CD4-positive, alpha-beta T cell (primary cell): ENCODE data around the gene AGBL1. TPM values are rescaled to one million over a fixed set of nuclear protein-coding genes. Genes with fewer than 3 reads are reported as not detected.

Source experiments
- ATAC-seq: fragments of 200-7000 bp; cut with Tn5 transposase; one replicate; pipeline ENCODE4 v1.10.0; 2022; ENCODE audit warnings: mild to moderate bottlenecking; ENCODE audit not compliant: poor library complexity
- CTCF ChIA-PET: fragments of 350-600 bp; sonication (Branson Sonifier 250); formaldehyde crosslinking; loops from one replicate; lab custom pipeline; 2021; ENCODE audit warnings: antibody characterized with exemption, inconsistent platforms; lab: Charles Lee
- POLR2A ChIA-PET: fragments of 350-600 bp; sonication (Branson Sonifier 250); formaldehyde crosslinking; loops from one replicate; lab custom pipeline; 2021; ENCODE audit warnings: antibody characterized with exemption, inconsistent platforms; lab: Charles Lee
- DNase-seq, 14 experiments: peaks; one replicate each; pipeline ENCODE4 v3.0.0-alpha.2; 2013 to 2020; ENCODE audit warnings: mixed read lengths in 2 of 14
- H3K27ac ChIP-seq, 2 donors: one replicate each; pipeline versions ENCODE4 v1.5.1 to v1.7.0; 2013; ENCODE audit warnings: low read length in 2 of 2, low read depth in 1 of 2, mild to moderate bottlenecking in 1 of 2
- H3K27me3 ChIP-seq, 2 experiments: 1 replicate in 1 of 2; 2 replicates in 1 of 2; pipeline versions ENCODE4 v1.6.1 to v1.7.0; 2013; ENCODE audit warnings: low read length in 2 of 2, control low read depth in 1 of 2, mild to moderate bottlenecking in 1 of 2, moderate library complexity in 1 of 2; ENCODE audit not compliant: insufficient read depth in 2 of 2, control insufficient read depth in 1 of 2
- H3K36me3 ChIP-seq: one replicate; pipeline ENCODE4 v1.6.1; 2013; ENCODE audit warnings: low read length, control low read depth; ENCODE audit not compliant: insufficient read depth
- H3K4me1 ChIP-seq: one replicate; pipeline ENCODE4 v1.6.1; 2013; ENCODE audit warnings: low read length, control low read depth; ENCODE audit not compliant: insufficient read depth
- H3K4me3 ChIP-seq: one replicate; pipeline ENCODE4 v1.5.1; 2013; ENCODE audit warnings: mild to moderate bottlenecking, low read length, moderate library complexity
- H3K9me3 ChIP-seq, 2 experiments: 1 replicate in 1 of 2; 2 replicates in 1 of 2; pipeline versions ENCODE4 v1.6.1 to v1.7.0; 2013; ENCODE audit warnings: low read length in 2 of 2, mild to moderate bottlenecking in 2 of 2, control low read depth in 1 of 2, moderate library complexity in 1 of 2; ENCODE audit not compliant: control insufficient read depth in 1 of 2, insufficient read depth in 1 of 2
- H3K27ac Mint-ChIP-seq: one replicate; pipeline ENCODE4 v1.8.0; 2020; ENCODE audit warnings: mixed read lengths
- H3K27me3 Mint-ChIP-seq: one replicate; pipeline ENCODE4 v1.8.0; 2021; ENCODE audit warnings: mixed read lengths
- H3K36me3 Mint-ChIP-seq: one replicate; pipeline ENCODE4 v1.8.0; 2021; ENCODE audit warnings: low read depth, mixed read lengths
- H3K4me1 Mint-ChIP-seq: one replicate; pipeline ENCODE4 v1.8.0; 2021; ENCODE audit warnings: low read depth, mixed read lengths
- H3K4me3 Mint-ChIP-seq: one replicate; pipeline ENCODE4 v1.8.0; 2020; ENCODE audit warnings: mild to moderate bottlenecking, mixed read lengths
- H3K9me3 Mint-ChIP-seq: one replicate; pipeline ENCODE4 v1.8.0; 2020; ENCODE audit warnings: mixed read lengths
- intact Hi-C, 2 experiments: fragments of 100-400 bp; cut with DNase I in 1 of 2; cut with micrococcal nuclease in 1 of 2; formaldehyde crosslinking; loops; one replicate each; pipeline versions ENCODE4 v1.15.1 to v1.9.0; 2023 to 2025; cut with DNase I, micrococcal nuclease
- total RNA-seq, 174 experiments: library from RNA in 2 of 174; stranded (reverse) in 2 of 174; gene quantifications; one replicate each; pipeline ENCODE4 v1.2.3 and lab custom pipeline; 2021 to 2026
- TF ChIP-seq, protein P1 (sequence below): fragments of 200-600 bp; IDR thresholded peaks from one replicate; pipeline ENCODE4 v1.8.0; 2022; ENCODE audit warnings: antibody characterized with exemption, mild to moderate bottlenecking

Gene AGBL1
- total RNA-seq, 2 experiments from 2014 or later, result not detected

DNA sequence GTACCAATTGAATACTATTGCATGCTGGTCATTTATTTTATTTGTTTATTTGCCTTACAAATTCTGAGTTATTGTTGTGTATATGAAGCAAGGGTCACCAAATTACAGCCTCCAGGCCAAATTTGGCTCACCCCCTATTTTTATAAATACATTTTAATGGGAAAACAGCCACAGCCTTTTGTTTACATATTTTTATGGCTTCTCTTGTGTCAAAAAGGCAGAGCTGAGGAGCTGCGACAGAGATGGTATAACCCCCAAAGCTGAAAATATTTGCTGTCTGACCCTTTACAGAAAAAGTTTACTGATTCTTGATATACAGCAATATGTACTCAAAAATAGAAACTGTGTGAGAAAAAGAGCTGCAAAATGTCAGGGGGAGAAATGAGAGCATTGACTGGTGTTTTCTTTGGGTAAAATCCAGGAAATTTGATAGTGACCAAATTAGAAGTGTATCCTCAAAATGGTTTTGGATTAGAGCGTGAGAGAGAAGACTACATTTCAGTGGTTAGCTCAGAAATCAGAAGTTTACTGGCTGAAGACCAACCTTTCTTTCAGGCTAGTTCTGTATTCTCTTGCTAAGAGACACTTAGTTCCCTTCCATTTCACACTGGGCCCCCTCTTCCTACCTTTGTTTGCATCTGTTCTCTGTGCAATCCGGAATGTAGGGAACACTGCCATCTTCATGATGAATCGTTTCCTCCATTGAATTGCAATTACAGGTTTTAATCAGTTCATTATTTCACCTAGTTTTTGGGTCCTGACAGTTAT lies 757.8 kb downstream of the AGBL1 start:
- no peaks in the 10 kb centered on the region for H3K9me3 ChIP-seq
- H3K27me3 ChIP-seq, result peaks cover 0 to 4% of the 10 kb centered on the region in 2 experiments
- intact Hi-C loops, result no loop called here
- Mint-ChIP-seq H3K4me3 (no peak overlapping the region), H3K9me3 (no peaks in the 10 kb centered on the region), H3K27ac (no peak overlapping the region), H3K36me3 (no peaks in the 10 kb centered on the region), H3K27me3 (peaks cover 6% of the 10 kb centered on the region), H3K4me1 (no peaks in the 10 kb centered on the region)
- no peak overlapping the region for H3K4me3 ChIP-seq
- no peak overlapping the region for H3K27ac ChIP-seq
- TF ChIP-seq, protein P1, sequence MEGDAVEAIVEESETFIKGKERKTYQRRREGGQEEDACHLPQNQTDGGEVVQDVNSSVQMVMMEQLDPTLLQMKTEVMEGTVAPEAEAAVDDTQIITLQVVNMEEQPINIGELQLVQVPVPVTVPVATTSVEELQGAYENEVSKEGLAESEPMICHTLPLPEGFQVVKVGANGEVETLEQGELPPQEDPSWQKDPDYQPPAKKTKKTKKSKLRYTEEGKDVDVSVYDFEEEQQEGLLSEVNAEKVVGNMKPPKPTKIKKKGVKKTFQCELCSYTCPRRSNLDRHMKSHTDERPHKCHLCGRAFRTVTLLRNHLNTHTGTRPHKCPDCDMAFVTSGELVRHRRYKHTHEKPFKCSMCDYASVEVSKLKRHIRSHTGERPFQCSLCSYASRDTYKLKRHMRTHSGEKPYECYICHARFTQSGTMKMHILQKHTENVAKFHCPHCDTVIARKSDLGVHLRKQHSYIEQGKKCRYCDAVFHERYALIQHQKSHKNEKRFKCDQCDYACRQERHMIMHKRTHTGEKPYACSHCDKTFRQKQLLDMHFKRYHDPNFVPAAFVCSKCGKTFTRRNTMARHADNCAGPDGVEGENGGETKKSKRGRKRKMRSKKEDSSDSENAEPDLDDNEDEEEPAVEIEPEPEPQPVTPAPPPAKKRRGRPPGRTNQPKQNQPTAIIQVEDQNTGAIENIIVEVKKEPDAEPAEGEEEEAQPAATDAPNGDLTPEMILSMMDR, result no peak
- no peaks in the 10 kb centered on the region for H3K36me3 ChIP-seq
- POLR2A ChIA-PET, result no interaction called here
- ATAC-seq, result no peak
- H3K4me1 ChIP-seq, result no peaks in the 10 kb centered on the region
- CTCF ChIA-PET, result no interaction called here
- DNase-seq, result no peak

- Histone ChIP-seq H3K4me3 (no peak overlapping the region), H3K27me3 (no peaks in the 10 kb centered on the region), H3K4me1 (no peaks in the 10 kb centered on the region), H3K36me3 (no peaks in the 10 kb centered on the region), H3K9me3 (no peaks in the 10 kb centered on the region), H3K27ac (no peak overlapping the region)
- Mint-ChIP-seq H3K36me3 (no peaks in the 10 kb centered on the region), H3K4me3 (no peak overlapping the region), H3K27ac (no peak overlapping the region), H3K4me1 (no peaks in the 10 kb centered on the region), H3K27me3 (peaks cover 6% of the 10 kb centered on the region), H3K9me3 (no peaks in the 10 kb centered on the region)
- ATAC-seq, result no peak
- intact Hi-C loops, result no loop called here
- DNase-seq, result no peak
- TF ChIP-seq, protein P1, result no peak
- ChIA-PET CTCF (no interaction called here), POLR2A (no interaction called here)
These were observed 759.8 kb downstream of the AGBL1 start for GRCh38 chr15:86839502-86839901.

GRCh38 chr15:86840996-86841395 lies 761.3 kb downstream of the AGBL1 start:
- Histone ChIP-seq H3K36me3 (no peaks in the 10 kb centered on the region), H3K27me3 (no peaks in the 10 kb centered on the region), H3K27ac (no peak overlapping the region), H3K9me3 (no peaks in the 10 kb centered on the region), H3K4me3 (no peak overlapping the region), H3K4me1 (no peaks in the 10 kb centered on the region)
- Mint-ChIP-seq H3K36me3 (no peaks in the 10 kb centered on the region), H3K9me3 (no peaks in the 10 kb centered on the region), H3K4me1 (no peaks in the 10 kb centered on the region), H3K4me3 (no peak overlapping the region), H3K27ac (no peak overlapping the region), H3K27me3 (peaks cover 6% of the 10 kb centered on the region)
- CTCF ChIA-PET, result no interaction called here
- POLR2A ChIA-PET, result no interaction called here
- no peak for ATAC-seq
- intact Hi-C loops, result no loop called here
- TF ChIP-seq, protein P1, result no peak
- no peak for DNase-seq
